Eye (tissue), 1 donor: Measurements from ENCODE around the gene MIER3.

Source experiments
- DNase-seq: peaks from one replicate; pipeline ENCODE4 v3.0.0-alpha.2; 2015

The MIER3 gene

GRCh38 chr5:56893251-56893951 is 58.5 kb downstream of the MIER3 start:
- DNase-seq, result no peak

DNA sequence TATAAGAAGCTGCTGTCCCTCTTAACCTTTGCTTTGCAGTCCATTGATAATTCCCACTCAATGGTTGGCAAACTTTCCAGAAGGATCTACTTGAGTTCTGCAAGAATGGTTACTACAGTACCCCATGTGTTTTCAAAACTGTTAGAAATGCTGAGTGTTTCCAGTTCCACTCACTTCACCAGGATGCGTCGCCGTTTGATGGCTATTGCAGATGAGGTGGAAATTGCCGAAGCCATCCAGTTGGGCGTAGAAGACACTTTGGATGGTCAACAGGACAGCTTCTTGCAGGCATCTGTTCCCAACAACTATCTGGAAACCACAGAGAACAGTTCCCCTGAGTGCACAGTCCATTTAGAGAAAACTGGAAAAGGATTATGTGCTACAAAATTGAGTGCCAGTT is 70.4 kb downstream of the MIER3 start:
- DNase-seq, result no peak

DNA sequence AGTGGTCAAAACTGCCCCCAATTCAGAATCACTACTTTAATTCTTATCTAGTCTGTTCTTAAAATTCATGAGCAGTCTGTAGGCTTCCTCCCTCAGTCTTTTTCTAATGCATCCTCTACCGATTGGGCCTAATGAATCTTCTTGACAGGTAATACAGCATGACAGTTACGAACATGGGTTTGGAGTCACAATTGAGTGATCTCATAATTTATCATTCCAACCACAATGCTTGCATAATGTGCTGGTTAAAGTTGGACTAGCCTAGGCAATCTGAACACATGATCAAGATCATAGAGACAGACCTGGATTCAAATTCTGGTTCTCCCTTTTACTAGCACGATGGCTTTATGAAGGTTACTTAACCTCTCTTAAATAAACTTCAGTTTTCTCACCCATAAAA is 75.6 kb downstream of the MIER3 start:
- DNase-seq, result no peak

DNA sequence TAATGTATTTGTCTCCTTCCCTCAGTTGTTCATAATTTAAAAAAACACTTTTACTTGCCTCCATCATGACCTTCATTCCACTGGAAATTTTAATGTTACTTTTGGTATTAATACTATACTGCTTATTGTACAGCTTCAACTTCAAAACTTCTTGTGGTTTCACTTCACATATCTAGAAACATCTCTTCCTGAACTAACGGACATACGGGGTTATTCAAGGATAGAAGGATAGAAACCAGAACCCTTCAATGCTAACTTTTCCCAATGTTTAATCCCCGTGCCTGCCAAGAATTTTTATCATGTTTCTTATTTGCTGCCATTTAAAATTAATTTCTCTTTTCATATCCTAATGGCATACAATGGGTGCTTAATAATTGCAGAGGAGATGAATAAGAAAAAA is 78.9 kb downstream of the MIER3 start:
- DNase-seq, result no peak

DNA sequence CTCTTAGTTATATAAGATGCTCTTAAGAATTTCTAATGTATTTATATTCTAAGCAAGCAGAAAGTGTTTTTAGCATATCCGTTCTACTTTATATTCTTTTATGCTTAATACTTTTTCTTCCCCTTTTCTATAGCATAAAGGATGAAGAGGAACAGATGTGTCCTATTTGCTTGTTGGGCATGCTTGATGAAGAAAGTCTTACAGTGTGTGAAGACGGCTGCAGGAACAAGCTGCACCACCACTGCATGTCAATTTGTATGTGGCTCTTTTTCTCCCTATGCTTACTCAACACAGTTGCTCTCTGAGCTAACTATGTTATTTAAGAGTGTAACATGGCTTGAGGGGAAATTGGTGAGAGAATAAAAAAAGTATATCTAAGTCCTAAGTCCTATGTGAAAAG is 80.1 kb downstream of the MIER3 start:
- no peak for DNase-seq
